HG03432 (cell line): Measurements from ENCODE around the gene TMEM26.

Experiments
- ATAC-seq: cut with Tn5 transposase; IDR thresholded peaks from one replicate; pipeline ENCODE4 v1.9.1; 2021; ENCODE audit warnings: mild to moderate bottlenecking, moderate library complexity; ENCODE audit not compliant: unreplicated experiment

TMEM26 gene

DNA sequence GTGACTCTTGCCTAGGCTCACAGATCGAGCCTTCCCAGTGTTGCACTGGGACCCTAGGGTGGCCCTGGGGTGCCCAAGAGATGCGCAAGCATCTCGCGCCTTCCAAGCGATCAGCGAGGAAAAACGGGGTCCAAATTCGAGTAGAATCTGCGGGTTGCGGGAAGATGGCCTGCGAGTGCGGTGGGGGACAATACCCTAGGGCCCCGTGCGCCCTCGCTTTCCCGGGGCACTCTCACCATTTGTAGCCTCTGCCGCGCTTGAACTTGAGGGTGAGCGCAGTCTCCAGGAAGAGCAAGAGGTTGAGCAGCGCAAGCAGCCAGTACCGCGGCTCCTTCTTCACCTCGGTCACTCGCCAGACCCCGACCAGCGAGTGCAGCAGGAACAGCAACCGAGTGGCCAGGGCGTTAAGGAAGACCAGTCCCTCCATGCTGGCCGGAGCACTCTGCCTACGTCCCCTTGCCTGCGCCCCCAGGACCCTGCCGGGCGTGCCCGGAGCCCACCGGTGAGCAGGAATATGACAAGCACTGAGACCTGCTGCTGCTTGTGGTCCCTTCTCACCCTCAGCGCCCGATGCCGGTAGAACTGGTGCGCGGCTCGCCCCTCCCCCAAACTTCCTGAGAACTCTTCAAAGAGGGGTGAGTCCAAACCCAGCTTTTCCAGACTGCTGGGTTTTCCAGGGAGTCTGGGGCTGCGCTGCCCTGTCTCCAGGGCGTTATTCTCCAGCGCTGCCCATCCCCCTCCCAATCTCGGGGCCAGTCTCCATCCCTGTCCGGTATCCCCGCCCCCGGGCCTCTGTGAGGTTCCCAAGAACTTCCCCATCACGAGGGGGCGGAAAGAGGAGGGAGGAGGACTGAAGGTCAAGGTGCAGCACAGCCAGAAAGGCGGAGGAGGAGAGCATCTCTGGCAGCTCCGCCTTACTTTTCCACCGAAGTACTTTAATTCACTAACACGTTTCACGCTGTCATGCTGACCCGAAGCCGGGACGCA, at the start of gene TMEM26:
Gene TMEM26, minus strand, starts transcription at position 727 of the 987 bp plus-strand sequence. Its CDS starts 300 bp downstream, at position 427.
- no peak for ATAC-seq

DNA sequence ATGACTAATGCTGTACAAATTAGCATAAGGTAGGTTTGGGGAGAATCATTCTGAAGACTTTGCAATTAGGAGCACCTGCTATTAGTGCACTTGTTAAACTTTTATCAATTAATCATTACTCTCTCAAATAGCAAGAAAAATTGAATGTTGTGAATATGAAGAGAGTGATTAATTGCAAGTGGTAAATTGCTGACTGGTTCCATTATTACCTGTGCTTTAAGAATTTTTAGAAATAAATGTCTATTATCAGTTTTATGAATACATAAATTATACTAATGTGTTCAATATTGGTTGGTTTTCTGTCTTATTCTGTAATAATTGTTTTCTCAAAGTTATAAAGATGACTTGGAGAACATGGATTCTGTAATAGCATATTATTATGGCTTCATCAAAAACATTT, 47.3 kb upstream of the TMEM26 start:
- no peak for ATAC-seq

DNA sequence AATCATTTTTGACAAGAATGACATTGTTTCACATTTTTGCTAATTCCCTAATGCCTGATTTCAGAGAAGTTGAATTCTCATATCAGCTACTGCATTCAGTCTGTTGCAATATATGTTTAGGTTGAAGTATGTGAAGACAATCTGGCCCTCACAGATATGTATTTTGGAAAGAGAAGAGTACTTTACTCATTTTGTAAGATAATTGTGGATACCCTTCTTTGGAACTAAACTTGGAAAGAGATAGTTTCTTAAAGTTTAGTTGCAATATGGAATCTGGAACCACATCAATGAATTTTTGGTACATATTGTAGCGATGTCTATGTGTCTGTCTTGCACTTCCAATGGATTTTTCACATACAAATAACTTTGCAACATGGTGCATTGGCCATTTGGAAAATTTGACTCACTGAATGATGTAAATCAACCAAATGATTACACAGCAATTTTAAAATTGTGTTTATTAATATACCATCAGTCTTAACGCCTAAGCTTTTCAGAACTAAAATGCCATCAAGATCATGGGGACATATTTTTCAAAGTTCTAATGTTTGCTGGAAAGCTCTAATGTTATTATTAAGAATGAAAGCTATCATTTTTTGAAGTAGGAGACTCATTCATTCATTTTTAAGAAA, 39.3 kb upstream of the TMEM26 start:
- no peak for ATAC-seq

DNA sequence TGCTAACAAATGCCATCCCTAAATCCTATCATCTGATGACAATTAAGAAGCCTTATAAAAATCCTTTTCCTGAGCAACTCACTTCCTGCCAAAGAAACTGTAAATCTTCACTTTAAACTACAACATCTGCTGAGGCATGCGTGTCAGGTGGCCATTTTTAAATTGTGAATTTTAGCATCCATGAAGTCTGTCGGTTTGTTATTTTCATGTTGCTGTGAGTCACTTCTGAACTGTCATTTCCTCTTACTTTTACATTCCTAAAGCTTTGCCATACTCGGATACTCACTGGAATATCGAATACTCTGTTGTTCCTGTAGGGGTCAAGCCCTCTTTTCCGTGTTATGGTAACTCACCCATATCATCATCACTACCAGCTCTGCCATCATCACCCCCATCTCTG, 34.3 kb upstream of the TMEM26 start:
- ATAC-seq = no peak

DNA sequence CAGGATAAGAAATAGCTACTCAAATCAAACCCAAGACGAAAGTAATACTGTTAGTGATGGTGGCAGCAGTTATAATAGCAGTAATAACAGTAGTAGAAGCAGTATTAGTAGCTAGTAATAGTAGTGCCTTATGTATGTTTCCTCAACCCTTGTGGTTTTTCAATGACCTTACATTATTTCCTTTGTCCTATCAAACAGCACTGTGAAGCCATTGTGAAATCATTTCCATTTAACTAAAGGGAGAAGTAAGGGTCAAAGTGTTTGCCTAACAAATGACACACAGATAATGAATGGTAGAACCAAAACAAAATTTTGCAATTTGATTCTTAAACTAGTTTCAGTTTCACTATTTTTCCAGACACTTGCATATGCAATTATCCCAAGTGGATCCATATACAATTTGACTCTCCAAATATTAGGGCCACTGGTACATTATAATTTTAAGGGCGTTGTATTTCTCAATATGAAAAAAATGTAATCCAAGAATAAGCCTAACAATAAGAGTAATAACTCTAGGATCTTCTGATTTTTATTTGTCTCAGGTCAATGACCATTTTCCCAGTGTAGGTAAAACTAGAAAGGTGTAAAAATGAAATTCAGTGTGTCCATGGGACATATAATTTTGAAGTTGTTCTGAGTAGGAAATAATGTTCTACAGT, 33.7 kb upstream of the TMEM26 start:
- ATAC-seq = no peak

DNA sequence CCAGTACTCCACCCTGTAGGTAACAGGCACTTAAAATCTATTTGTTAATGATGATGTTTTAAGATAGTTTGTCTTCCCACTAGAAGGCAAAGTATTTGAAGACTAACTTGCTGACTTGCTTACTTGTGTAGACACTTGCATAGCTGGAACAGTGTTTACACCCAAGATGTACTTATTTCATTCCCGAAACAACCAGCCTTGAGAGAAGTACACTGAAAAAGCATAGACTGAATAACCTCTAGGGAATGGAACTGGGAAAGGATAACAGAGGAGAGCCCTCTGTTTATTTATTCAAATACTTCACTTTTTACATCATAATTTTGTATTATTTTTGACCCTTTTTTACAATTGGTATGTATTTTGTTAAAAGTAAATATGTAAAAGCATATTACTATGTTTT, 33.1 kb upstream of the TMEM26 start:
- no peak for ATAC-seq

DNA sequence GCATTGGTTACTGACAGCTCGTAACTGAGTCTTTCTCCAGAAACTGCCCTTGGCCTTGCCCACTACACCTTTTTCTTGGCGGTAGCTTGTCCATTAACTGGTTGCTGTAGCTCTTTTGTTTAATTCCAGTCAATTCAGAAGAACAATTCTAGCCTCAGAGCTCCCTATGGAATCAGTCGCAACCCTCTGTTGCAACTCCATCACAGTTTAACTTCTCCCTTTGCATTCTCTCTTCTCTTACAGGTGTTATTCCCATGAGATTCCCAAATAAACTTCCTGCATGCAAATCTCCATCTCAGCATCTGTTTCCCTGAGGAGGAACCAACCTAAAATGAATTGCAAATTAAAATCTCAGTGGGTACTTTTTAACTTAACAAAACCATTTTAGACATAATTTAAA, 28.4 kb upstream of the TMEM26 start:
- ATAC-seq = no peak

DNA sequence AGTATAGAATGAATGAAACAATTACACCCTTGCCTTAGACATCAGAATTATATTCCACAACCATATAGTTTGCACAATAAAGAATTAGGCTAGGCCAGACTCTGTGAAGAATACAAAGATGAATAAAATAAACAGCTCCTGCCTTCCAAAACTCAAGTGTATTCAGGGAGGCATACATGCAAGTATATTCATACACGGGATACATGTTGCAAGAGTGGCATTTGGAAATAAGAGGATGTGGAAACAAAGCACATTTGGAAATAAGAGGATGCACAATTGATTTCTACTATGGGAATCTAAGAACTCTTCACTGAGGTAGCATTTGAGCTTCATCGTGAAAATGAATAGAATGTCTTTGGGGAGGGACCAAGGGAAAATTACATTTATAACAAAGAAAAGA, 27.0 kb upstream of the TMEM26 start:
- no peak for ATAC-seq

DNA sequence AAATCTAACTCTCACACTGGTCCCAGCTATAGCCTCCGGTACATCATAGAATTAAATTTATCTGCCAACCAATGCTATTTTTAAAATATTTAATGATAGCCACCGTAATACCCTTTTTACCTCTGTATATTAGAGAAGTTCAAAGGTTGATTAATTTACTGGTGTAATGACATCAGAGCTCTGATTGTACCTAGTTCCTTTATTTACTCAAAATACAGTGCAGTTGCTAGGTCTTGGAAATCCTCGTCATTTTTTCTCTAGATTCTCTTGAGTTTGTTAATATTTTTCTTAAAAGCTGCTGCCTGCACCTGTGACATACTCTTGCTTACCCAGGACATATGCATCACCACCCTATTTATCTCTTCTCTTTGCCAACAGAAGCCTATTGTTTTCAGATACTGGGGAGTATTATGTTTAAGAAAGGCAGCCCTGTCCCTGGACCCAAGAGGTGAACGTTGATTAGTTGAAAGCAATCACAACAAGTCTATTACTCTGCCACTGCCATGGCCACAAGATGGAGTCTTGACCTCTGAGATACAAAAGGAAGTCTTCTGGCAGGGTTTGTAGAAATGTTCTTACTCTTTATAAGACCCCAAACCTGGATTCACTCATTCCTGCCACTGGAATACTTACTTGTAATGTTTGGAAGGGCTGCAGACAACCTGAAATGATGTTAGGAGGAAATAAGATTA, 25.6 kb upstream of the TMEM26 start:
- ATAC-seq = no peak

DNA sequence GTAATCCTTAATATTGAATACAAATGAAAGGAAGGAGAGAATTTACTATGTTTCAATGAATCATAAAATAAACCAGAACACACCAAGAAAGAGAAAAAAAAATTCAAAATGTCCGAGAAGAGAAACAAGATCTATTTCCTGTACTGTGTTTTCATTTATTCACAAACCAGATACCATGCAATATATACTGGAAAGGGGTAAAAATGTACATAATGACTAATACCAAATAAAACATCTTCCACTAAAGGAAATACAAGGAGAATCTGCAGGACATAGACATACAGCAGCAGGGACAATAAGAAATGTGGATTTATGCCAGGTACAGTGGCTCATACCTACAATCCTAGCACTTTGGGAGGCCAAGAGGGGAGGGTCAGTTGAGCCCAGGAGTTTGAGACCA, 24.3 kb upstream of the TMEM26 start:
- no peak for ATAC-seq

DNA sequence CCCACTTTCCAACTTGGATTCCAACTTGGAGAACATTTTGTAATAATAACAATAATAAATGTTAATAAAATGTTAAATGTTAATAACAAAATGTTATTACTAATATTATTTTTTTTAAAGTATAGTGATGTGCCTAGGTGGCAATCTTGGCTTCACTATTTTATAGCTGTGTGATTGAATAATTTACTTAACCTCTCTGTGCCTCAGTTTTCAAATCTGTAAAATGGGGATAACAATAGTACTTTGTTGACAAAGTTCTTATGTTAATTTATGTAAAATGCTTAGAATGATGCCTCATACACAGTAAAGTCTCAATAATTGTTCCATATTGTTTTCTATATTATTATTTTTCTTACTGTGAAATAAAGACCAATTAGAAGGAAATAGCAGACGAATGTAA, 23.3 kb upstream of the TMEM26 start:
- ATAC-seq = no peak

DNA sequence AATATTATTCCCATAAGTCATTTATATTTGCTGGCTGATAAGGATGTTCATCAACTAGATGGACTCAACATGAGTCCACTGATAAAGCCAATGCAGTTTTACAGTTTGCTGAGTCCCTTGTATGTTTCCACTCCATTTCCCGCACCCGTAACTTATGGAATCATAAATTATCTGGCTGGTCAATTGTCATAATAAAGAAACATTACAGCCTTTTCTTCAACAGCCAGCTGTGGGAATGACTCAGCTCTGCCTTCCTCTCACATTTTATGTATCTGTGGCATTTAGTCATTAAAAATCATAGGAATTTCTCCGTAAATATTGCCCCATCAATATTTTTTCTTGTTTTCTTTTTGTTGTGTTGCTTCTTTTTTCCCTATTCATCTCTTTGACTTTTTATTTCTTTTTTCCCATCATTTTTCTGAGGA, 22.3 kb upstream of the TMEM26 start:
- no peak for ATAC-seq

DNA sequence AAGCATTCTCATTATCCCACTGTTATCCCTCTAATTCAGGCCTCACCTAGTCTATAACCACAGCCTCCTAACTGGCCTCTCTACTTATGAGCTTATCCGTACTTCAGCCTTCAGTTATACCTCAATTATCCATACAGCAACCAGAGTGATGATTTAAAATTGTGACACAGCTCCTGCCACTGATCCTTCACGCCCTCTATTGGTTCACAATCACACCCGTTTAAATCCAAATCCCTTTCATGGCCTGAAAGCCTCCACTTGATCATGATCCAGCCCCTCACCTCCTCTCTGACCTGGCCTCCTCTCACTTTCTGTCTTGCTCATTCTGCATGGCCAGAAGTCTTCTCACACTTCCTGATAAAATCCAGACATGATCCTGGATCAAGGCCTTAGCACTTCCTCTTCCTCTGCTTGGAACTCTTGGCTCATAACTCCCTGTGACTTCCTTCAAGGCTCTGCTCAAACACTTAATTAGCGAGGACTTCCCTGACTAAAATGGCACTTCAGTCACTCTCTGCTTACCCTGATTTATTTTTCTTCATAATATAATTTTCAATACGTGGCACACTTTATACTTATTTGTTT, 19.0 kb upstream of the TMEM26 start:
- ATAC-seq = no peak

DNA sequence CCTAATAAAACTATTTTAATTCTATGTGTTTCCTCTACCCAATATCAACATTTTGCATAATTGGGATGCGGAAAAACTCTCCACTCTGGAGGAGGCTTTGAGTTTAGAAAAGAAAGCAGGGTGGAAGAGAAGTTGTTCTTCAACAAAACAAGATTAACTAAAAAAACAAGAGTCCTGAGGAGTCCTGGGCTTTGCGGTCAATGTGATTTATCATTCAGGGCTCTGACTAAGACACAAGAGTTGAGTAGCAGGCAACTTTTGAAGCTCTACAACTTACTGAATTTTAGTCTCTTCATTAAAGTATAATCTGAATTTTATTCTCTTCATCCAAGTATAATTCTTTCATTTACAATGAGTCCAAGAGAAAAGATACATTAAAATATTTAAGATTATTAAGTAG, 18.3 kb upstream of the TMEM26 start:
- no peak for ATAC-seq

DNA sequence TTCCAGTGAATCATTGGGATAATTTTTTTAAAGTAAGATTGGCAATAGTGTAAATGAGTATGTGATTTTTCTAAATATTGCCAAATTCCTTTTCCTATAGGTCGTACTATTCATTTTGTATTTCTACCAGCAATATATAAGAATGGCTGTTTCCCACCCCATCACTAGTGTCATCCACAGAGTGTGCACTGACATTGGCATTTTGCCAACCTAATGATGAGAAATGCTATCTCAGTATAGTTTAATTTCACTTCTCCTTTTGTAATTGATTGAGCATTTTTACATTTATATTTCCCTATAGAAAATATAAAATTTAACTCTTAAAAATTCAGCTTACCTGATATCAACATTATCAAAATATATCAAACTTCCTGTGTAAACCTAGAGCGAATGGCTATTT, 17.6 kb upstream of the TMEM26 start:
- ATAC-seq = no peak

DNA sequence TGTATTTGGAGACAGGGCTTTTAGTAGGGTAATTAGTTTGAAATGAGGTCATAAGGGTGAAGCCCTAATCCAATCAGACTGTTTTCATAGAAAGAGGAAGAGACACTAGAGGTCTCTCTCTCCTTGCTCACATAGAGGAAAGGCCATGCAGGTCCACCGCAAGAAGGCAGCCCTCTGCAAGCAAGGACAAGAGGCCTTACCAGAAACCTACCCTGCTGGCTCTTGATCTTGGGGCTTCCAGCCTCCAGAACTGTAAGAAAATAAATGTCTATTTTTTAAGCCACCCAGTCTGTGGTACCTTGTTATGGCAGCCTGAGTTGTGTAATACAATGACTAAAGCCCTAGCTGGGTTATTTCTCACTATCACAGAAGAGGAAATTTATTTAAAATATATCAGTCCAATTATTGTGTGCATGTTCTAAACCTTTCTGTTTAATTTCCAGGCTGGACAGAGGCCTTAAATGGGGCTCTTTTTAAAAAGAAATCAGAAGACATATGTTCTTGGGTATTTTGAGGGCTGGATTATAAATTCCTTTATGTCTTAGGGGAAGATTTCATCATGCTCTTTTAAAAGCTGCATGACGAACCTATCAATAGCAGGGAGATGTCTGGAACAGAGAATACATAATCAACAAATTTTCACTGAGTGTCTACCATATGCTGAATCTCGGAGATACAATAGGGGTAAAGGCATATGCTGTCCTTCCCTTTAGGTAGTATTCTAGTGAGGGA, 12.9 kb upstream of the TMEM26 start:
- no peak for ATAC-seq

DNA sequence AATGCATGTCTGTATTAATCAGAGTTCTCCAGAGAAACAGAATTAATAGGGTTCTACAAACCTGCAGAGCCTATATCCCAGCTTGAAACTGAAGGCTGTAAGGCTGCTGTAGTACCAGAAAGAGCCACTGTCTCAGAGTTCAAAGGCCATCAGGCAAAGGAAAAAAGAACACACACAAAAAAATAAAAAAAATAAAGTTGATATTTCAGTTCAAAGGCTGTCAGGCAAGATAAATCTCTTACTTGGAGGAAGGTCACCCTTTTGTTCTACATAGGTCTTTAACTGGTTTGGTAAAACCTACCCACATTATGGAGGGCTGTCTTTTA, 12.0 kb upstream of the TMEM26 start:
- no peak for ATAC-seq

DNA sequence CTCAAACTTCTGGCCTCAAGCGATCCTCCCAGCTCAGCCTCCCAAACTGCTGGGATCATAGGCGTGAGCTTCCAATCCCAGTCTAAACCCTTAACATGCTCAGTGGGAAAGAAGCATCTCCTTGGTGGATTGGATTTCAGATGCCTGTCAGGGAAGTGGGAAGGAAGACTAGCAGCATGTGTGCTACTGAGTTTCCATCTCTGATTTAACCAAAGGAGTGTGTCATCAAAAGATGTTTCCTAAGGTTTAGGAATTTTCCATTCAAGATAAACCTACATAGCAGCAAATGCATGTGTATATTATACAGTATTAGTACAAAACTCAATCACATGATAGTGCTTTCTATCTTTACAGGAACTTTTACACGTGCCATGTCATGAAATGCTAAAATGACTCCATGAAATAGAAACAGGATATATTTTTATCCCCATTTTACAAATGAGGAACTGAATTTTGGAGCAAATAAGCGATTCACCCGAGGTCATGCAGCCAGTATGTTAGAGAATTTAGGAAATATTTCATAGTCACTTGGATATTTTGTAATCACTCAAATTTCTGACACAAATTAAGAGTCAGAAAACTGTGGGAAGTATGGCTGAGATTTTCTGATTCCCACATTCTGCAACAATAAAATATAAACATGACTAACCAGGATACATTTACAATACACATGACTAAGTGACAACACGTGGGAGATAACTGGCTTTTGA, 11.4 kb upstream of the TMEM26 start:
- ATAC-seq = no peak

DNA sequence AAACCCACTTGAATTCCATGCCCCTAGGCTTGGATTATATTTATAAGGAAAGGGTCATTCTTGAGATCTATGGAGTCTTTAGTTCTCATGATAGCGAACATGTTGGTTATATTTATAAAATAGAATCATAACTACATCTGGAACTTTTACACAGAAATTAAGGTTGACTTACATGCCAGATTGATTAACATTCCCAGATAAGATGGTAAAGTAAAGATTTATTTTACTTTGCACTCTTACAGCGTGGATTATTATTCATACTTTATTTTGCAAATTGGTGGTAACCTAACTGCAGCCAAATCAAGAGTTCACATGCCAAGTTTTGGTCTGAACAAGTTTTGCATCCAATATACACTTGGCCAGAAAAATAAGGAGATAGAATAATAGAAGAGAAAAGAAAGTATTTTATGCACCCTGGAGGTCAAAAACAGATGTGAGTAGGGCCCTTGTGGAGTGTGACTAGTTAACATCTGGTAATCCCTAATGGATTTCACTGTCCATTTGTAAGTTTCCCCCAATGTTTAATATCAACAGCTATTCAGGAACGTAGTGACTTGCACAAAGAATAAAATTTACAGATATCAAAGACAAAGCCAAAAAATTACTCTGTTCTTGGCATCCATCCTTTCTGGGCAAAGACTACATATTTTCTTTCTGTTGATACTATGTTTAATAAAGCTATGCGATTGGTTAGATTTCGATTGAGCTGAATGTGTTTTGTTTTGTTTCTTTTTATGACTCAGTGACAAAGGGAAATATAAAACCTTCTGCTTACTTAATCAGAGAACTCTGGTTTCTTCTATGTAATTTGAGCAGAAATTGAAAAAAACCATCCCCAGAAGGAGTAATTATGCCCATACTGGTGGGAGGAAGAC, 10.1 kb upstream of the TMEM26 start:
- no peak for ATAC-seq
